HUES64 (cell line): ENCODE measurements around the gene DLG5.

Experiments
- H3K27ac ChIP-seq: 2 replicates; pipeline ENCODE4 v1.7.0; 2013; ENCODE audit warnings: low read depth, low read length, inconsistent platforms
- H3K27me3 ChIP-seq: 2 replicates; pipeline ENCODE4 v1.6.1; 2013; ENCODE audit warnings: mild to moderate bottlenecking, low read length; ENCODE audit not compliant: insufficient read depth
- H3K36me3 ChIP-seq: 2 replicates; pipeline ENCODE4 v1.6.1; 2013; ENCODE audit warnings: mild to moderate bottlenecking, low read length; ENCODE audit not compliant: insufficient read depth
- H3K4me1 ChIP-seq: 2 replicates; pipeline ENCODE4 v1.6.1; 2013; ENCODE audit warnings: mild to moderate bottlenecking, low read length, moderate library complexity; ENCODE audit not compliant: insufficient read depth
- H3K4me3 ChIP-seq: 2 replicates; pipeline ENCODE4 v1.5.1; 2013; ENCODE audit warnings: mild to moderate bottlenecking, low read length, moderate library complexity
- H3K9ac ChIP-seq: 2 replicates; pipeline ENCODE4 v1.6.1; 2013; ENCODE audit warnings: mild to moderate bottlenecking, low read depth, low read length
- H3K9me3 ChIP-seq: 2 replicates; pipeline ENCODE4 v1.6.1; 2013; ENCODE audit warnings: low read depth, low read length; ENCODE audit not compliant: insufficient read depth
- WGBS: fragments of 150-250, 120-280 bp; methylation state at CpG from one replicate; pipeline ENCODE4 v1.1.7; 2013; ENCODE audit warnings: missing lambda C conversion rate; 5-methylcytosine and 5-hydroxymethylcytosine counted together

The DLG5 gene

DNA sequence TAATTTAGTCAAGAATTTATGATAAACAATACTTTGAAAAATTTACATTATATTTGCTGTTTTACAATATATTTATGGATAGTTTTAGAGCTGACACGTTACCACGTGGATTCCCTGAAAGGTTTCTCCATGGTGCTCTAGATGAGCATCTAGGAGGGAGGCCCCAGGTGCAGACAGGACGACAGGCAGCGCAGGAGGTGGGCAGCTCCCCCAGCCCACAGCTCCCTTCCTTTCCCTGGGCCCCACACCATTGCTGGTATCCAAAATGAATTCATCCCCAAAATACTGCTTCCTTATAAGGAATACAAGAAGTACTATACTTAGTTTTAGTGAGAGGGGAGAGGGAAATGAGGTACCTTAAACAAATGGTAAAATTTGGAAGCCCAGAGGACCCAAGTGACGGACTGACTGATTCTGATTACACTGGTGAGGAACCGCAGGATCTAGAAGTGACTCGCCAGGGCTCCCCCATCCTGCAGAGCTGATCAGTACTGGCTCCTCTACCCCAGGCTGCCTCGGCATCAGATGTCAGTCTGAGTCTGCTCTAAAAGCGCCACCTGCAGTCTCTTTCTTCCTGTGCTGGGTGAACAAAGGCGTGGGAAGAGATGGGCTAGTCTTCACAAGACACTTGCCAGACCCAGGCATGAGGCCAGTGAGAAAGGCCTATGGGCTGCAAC lies 89.2 kb downstream of the DLG5 start:
- WGBS: 65% methylated on average over 10 of the region's 10 CpGs
- H3K27me3 ChIP-seq: no peaks in the 10 kb centered on the region
- H3K36me3 ChIP-seq: peaks cover 69% of the 10 kb centered on the region
- H3K27ac ChIP-seq: peak overlapping the region; percentile 6; the same call in 1 of the 2 replicates
- H3K9me3 ChIP-seq: no peaks in the 10 kb centered on the region
- peaks cover 10% of the 10 kb centered on the region for H3K4me1 ChIP-seq
- H3K9ac ChIP-seq: peak overlapping the region; percentile 23; the same call in 1 of the 2 replicates
- H3K4me3 ChIP-seq: no peak overlapping the region

DNA sequence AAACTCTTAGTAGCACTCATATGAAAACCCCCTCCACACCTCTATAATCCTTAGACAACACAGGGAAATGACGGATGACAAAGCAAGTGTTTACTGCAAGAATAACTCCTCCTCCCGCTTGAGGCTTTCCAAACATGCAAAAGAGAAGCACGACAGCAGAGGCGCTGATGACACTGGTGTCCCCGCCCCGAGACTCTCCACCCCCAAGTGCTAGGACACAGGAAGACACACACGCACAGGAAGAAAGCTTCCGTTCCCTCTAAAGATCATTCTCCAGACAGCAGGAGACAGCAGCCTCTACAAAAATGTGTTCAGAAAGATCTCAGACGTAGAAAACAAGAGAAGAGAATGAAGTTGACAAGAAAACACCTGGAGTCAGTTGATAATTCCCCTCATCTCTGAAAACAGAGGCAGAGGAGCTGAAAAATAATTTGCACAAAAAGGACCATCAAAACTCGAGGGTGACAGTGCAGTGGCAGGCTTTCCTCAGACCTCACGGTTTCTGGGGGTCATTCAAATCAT lies 90.2 kb downstream of the DLG5 start:
- Histone ChIP-seq H3K4me3 (no peak overlapping the region), H3K9me3 (no peaks in the 10 kb centered on the region), H3K36me3 (peaks cover 69% of the 10 kb centered on the region), H3K4me1 (peaks cover 10% of the 10 kb centered on the region), H3K9ac (no peak overlapping the region), H3K27me3 (no peaks in the 10 kb centered on the region), H3K27ac (peak overlapping the region; percentile 31; the same call in 1 of the 2 replicates)
- WGBS: 83% methylated on average over 11 of the region's 11 CpGs

- H3K4me1 ChIP-seq: peaks cover 10% of the 10 kb centered on the region
- H3K9ac ChIP-seq: no peak overlapping the region
- WGBS: 93% methylated on average over 14 of the region's 14 CpGs
- H3K27me3 ChIP-seq: no peaks in the 10 kb centered on the region
- no peak overlapping the region for H3K4me3 ChIP-seq
- no peak overlapping the region for H3K27ac ChIP-seq
- no peaks in the 10 kb centered on the region for H3K9me3 ChIP-seq
- H3K36me3 ChIP-seq: peaks cover 65% of the 10 kb centered on the region
Observed at GRCh38 chr10:77835669-77836086, 90.9 kb downstream of the DLG5 start.

DNA sequence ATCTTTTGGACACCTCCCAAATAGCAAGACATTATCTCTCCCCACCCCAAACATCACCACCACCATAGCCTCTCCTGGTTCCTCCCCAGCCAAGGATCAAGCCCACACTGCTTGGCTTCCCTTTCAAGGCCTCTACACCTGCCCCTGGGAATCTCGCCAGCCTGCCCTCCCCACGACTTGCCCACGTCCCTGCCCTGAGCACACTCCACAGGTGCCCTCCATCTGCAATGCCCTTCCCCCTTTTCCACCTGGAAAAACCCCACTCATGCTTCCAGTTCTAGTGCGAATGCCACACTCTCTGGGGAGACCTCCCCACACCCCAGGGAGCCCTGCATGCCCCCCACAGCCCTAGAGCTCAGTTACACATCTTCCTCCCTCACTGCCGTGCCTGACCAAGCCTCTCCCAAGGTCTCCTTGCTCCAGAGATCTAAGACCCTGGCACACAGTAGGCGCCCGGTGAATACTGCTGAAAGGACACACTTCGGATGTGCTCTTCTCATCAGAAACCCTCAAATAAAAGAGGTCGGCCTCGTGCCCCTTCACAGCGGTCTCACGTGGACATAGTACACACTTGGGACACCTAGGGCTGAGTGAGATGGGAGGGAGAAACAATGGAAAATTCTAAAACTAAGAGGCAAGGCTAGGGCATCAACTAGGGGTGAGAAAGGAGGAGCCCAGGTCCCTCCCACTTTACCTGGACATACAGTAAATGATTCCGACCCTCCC lies 91.4 kb downstream of the DLG5 start:
- H3K9me3 ChIP-seq: no peaks in the 10 kb centered on the region
- no peak overlapping the region for H3K9ac ChIP-seq
- H3K27me3 ChIP-seq: no peaks in the 10 kb centered on the region
- peaks cover 10% of the 10 kb centered on the region for H3K4me1 ChIP-seq
- 88% methylated on average over 13 of the region's 13 CpGs for WGBS
- H3K36me3 ChIP-seq: peaks cover 69% of the 10 kb centered on the region
- no peak overlapping the region for H3K27ac ChIP-seq
- no peak overlapping the region for H3K4me3 ChIP-seq

GRCh38 chr10:77834540-77834939 lies 92.0 kb downstream of the DLG5 start:
- Histone ChIP-seq H3K4me3 (no peak overlapping the region), H3K9ac (no peak overlapping the region), H3K9me3 (no peaks in the 10 kb centered on the region), H3K36me3 (peaks cover 70% of the 10 kb centered on the region), H3K27ac (no peak overlapping the region), H3K4me1 (peaks cover 10% of the 10 kb centered on the region), H3K27me3 (no peaks in the 10 kb centered on the region)
- WGBS: 86% methylated on average over 2 of the region's 2 CpGs

GRCh38 chr10:77833792-77834191 lies 92.8 kb downstream of the DLG5 start:
- peaks cover 10% of the 10 kb centered on the region for H3K4me1 ChIP-seq
- H3K27me3 ChIP-seq: no peaks in the 10 kb centered on the region
- no peaks in the 10 kb centered on the region for H3K9me3 ChIP-seq
- H3K36me3 ChIP-seq: peaks cover 74% of the 10 kb centered on the region
- no peak overlapping the region for H3K4me3 ChIP-seq
- no peak overlapping the region for H3K27ac ChIP-seq
- 95% methylated on average over 15 of the region's 15 CpGs for WGBS
- no peak overlapping the region for H3K9ac ChIP-seq

DNA sequence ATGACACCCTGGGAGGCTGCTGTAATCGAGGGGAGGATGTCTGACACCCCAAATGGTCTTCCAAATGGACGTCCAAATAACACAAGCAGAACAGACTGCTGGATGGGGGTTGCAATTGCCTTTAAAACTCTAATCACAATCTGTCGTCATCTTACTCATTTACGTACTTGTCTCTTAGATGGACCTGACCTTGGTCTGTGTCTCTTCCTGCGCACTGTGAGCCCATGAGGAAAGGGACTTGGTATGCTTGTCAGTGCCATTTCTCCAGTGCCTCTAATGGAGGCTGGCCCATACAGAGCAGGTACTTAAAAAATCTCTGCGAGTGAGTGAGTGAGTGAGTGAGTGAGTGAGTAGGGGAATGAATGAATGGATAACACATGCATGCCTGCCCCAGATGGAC lies 93.3 kb downstream of the DLG5 start:
- no peak overlapping the region for H3K27ac ChIP-seq
- peaks cover 80% of the 10 kb centered on the region for H3K36me3 ChIP-seq
- 98% methylated on average over 6 of the region's 6 CpGs for WGBS

GRCh38 chr10:77832238-77832637 lies 94.3 kb downstream of the DLG5 start:
- 93% methylated on average over 2 of the region's 2 CpGs for WGBS
- no peak overlapping the region for H3K27ac ChIP-seq
- peaks cover 89% of the 10 kb centered on the region for H3K36me3 ChIP-seq
- H3K4me3 ChIP-seq: no peak overlapping the region
- peaks cover 4% of the 10 kb centered on the region for H3K4me1 ChIP-seq
- H3K27me3 ChIP-seq: no peaks in the 10 kb centered on the region
- H3K9me3 ChIP-seq: no peaks in the 10 kb centered on the region
- no peak overlapping the region for H3K9ac ChIP-seq

More for the DNA sequence above, 93.3 kb downstream of the DLG5 start:
- H3K4me1 ChIP-seq: peaks cover 10% of the 10 kb centered on the region
- no peak overlapping the region for H3K9ac ChIP-seq
- no peaks in the 10 kb centered on the region for H3K9me3 ChIP-seq
- H3K4me3 ChIP-seq: no peak overlapping the region
- H3K27me3 ChIP-seq: no peaks in the 10 kb centered on the region

DNA sequence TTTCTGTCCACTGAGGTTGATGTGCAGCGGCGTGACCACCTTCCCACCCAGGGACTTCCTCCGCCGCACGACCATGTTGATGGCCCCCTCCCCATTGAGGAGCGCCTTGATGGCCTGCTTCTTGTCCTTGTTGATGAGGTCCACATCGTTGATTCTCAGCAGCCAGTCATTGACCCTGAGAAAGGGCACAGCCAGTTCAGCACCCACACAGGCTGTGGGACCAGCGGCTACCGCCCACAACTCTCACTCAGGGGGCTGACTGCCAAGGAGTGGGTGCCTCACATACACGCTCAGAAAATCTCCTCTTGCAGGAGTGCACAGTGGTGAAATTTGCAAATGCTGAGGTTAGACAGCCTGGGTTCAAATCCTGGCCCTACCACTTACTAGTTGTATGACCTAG lies 97.2 kb downstream of the DLG5 start:
- Histone ChIP-seq H3K4me1 (no peaks in the 10 kb centered on the region), H3K36me3 (peaks cover 86% of the 10 kb centered on the region), H3K9ac (no peak overlapping the region), H3K27ac (no peak overlapping the region), H3K9me3 (no peaks in the 10 kb centered on the region), H3K4me3 (no peak overlapping the region), H3K27me3 (no peaks in the 10 kb centered on the region)
- 95% methylated on average over 10 of the region's 10 CpGs for WGBS

DNA sequence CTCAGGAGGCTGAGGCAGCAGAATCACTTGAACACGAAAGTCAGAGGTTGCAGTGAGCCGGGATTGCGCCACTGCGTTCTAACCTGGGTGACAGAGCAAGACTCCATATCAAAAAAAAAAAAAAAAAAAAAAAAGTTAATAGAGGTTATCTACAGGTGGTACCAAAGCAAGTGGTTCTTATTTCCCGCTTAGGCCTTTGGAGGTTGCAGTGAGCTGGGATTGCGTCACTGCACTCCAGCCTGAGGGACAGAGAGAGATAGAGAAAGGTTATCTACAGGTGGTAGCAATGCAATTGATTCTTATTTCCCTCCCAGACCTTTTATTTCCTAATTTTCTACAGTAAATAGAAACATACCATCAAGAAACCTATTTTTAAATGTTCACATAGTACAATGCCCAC lies 98.2 kb downstream of the DLG5 start:
- Histone ChIP-seq H3K27ac (no peak overlapping the region), H3K4me3 (no peak overlapping the region), H3K9me3 (no peaks in the 10 kb centered on the region), H3K4me1 (no peaks in the 10 kb centered on the region), H3K27me3 (no peaks in the 10 kb centered on the region), H3K36me3 (peaks cover 86% of the 10 kb centered on the region), H3K9ac (no peak overlapping the region)
- 91% methylated on average over 4 of the region's 6 CpGs for WGBS

DNA sequence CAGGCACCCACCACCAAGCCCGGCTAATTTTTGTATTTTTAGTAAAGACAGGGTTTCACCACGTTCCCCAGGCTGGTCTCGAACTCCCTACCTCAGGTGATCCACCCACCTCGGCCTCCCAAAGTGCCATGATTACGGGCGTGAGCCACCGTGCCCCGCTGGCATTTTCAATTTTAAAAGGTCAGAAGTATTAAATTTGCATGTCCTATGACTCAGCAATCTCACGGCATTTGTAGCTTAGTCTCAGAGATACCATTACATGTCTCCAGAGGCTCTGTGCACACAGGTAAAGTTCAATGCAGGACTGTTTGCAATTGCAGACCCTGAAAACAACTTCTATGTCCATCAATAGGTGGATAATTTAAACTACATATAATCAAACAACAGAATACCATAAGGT lies 99.2 kb downstream of the DLG5 start:
- Histone ChIP-seq H3K4me1 (no peaks in the 10 kb centered on the region), H3K27me3 (no peaks in the 10 kb centered on the region), H3K9me3 (no peaks in the 10 kb centered on the region), H3K36me3 (peaks cover 86% of the 10 kb centered on the region), H3K27ac (no peak overlapping the region; the same call in 1 of the 2 replicates), H3K9ac (no peak overlapping the region), H3K4me3 (no peak overlapping the region)
- 94% methylated on average over 9 of the region's 9 CpGs for WGBS
